ENCODE measurements around the gene RAB4A. TPM values are rescaled to one million over a fixed set of nuclear protein-coding genes. Genes with fewer than 3 reads are reported as not detected.
A peak's percentile ranks its signal among the peaks of the same experiment; 100 is the strongest.

Gene RAB4A
- total and polyA plus RNA-seq, 2 of the 13 experiments (the other 11 are each of a cell fraction or from before 2014, with no cell fraction given): 56.0 to 80.1 TPM

GRCh38 chr1:229298887-229299503, 28.1 kb downstream of the RAB4A start (continued):
- TF ChIP-seq NR2F6 (IDR thresholded peaks at IDR 0.05) (peak; percentile 70), NR2F6 (CRISPR knock-in tag; IDR thresholded peaks at IDR 0.05) (peak; percentile 84), ZNF646 (CRISPR knock-in tag; IDR thresholded peaks at IDR 0.05) (no peak), THRA (CRISPR knock-in tag; IDR thresholded peaks at IDR 0.05; ENCODE audit: borderline replicate concordance) (peak; percentile 58; the same call in 1 of the 2 replicates), TBX2 (CRISPR knock-in tag; IDR thresholded peaks at IDR 0.05; ENCODE audit: borderline replicate concordance) (peak; percentile 74; the same call in 1 of the 2 replicates), STAT5B (CRISPR knock-in tag; IDR thresholded peaks at IDR 0.05) (no peak), ZNF790 (CRISPR knock-in tag; IDR thresholded peaks at IDR 0.05; ENCODE audit: borderline replicate concordance) (no peak), IKZF1 (IDR thresholded peaks at IDR 0.05) (no peak), BCL6 (CRISPR knock-in tag; IDR thresholded peaks at IDR 0.05) (peak; percentile 78), SOX13 (IDR thresholded peaks at IDR 0.05) (peak; percentile 96), SOX13 (CRISPR knock-in tag; conservative IDR thresholded peaks at IDR 0.05 in 1 of 2, IDR thresholded peaks at IDR 0.05 in 1 of 2) (peak in 1 of 2 experiments; percentile 99; a peak in 2 of 4 replicates), GABPA (IDR thresholded peaks at IDR 0.05; ENCODE audit: low read depth, low read length) (no peak), GABPA (CRISPR knock-in tag; IDR thresholded peaks at IDR 0.05; ENCODE audit: low read depth) (no peak), KLF15 (CRISPR knock-in tag; IDR thresholded peaks at IDR 0.05; ENCODE audit: borderline replicate concordance) (no peak), MTERF4 (CRISPR knock-in tag; IDR thresholded peaks at IDR 0.05) (no peak), ZNF772 (CRISPR knock-in tag; IDR thresholded peaks at IDR 0.05) (no peak), NFE2 (CRISPR knock-in tag; IDR thresholded peaks at IDR 0.05) (no peak), CEBPB (IDR thresholded peaks at IDR 0.05; ENCODE audit: borderline replicate concordance, low read depth, low read length) (no peak), NR2F2 (IDR thresholded peaks at IDR 0.05; ENCODE audit: borderline replicate concordance, low read depth) (peak; percentile 76; the same call in 1 of the 2 replicates), HOXA5 (CRISPR knock-in tag; IDR thresholded peaks at IDR 0.05) (no peak), ARID2 (CRISPR knock-in tag; IDR thresholded peaks at IDR 0.05; ENCODE audit: borderline replicate concordance) (no peak), ZNF562 (CRISPR knock-in tag; IDR thresholded peaks at IDR 0.05; ENCODE audit: borderline replicate concordance) (no peak)

Measured in HepG2 (cell line).